GM19238 (cell line): ENCODE results near the gene CCNC.

ENCODE experiments used
- DNase-seq: peaks from one replicate; pipeline ENCODE4 v3.0.0; 2011; ENCODE audit warnings: low spot score; ENCODE audit not compliant: insufficient read length

The CCNC gene, protein sequence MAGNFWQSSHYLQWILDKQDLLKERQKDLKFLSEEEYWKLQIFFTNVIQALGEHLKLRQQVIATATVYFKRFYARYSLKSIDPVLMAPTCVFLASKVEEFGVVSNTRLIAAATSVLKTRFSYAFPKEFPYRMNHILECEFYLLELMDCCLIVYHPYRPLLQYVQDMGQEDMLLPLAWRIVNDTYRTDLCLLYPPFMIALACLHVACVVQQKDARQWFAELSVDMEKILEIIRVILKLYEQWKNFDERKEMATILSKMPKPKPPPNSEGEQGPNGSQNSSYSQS

DNA sequence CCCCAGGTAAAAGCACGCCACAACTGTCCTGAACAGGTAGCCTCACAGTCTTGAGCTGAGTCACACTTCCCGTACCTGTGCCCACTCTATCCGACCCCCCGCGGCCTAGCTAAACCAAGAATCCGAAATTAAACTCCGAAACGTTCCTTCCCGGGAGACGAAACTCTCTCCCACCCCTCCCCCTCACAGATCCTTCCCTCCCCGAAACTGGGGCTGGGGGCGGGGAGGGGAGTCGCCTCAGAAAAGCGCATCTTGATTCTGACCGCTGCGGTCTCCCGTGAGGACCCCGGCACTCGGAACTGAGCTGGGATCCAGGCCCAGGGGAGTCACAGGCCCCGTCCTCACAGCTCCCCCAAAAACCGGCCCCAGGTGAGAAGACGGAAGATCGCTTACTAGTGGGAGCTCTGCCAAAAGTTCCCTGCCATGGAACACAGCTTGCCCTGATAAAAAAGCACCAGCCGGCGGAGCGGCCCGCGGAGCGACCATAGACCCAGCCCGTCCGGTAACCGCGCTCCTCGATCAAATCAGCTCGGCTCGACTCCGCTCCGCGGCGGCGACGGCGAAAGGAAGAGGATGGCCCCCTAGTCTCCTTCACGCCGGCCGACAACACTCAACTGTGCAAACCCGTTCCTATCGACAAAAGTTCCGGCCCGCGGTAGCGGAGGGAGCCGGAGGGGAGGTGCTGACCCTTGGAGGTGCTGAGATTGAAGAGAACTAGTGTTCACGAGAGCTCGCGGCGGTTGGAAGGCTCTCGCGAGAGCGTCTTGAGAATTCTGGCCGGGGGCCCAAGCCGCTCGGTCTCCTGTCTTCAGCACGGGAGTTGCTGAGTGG, at the start of gene CCNC:
CCNC (minus strand) TSS at position 558 of the 831 bp plus-strand sequence; CDS start at position 425, 133 bp downstream.
- peak; percentile 78 for DNase-seq

DNA sequence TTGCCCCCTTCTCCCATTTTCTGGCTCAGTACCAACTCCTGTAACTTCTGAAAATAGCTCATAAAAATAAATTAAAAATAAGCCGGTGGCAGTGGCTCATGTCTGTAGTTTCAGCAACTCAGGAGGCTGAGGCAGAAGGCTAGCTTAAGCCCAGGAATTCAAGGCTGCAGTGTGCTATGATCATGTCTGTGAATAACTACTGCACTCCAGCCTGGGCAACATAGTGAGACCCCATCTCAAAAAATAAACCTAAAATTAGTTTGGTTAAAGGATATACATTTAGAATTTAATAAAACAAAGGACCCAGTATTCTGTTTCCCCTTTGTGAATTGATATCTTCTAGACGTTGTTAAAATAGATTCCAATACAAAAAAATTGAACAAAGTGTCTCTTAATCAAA, 48.7 kb upstream of the CCNC start:
- DNase-seq: no peak

DNA sequence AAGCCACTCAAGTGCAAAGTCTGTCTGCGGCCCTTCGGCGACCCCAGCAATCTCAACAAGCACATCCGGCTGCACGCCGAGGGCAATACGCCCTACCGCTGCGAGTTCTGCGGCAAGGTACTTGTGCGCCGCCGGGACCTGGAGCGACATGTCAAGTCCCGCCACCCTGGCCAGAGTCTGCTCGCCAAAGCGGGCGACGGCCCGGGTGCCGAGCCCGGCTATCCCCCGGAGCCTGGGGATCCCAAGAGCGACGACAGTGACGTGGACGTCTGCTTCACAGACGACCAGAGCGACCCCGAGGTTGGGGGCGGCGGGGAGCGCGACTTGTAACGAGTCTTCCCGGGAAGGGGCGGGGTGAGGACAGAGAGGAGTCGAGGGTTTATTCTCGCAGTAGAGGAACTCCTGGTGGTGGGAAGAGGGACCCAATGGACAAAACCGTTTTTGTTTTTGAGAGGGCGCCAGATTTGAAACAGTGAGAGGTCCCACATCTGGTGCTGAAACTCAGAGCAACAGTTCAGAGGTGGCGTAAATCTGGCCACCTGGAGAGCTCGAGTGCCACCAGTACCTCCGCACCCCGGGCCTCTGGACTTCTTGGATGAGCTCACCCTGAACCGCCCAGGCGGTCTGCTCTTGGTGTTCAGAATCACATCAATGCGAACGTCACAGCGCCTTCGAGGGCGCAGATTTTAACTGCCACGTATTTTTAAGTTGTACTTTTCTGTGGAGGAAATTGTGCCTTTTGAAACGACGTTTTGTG, 46.1 kb upstream of the CCNC start:
- DNase-seq: no peak

DNA sequence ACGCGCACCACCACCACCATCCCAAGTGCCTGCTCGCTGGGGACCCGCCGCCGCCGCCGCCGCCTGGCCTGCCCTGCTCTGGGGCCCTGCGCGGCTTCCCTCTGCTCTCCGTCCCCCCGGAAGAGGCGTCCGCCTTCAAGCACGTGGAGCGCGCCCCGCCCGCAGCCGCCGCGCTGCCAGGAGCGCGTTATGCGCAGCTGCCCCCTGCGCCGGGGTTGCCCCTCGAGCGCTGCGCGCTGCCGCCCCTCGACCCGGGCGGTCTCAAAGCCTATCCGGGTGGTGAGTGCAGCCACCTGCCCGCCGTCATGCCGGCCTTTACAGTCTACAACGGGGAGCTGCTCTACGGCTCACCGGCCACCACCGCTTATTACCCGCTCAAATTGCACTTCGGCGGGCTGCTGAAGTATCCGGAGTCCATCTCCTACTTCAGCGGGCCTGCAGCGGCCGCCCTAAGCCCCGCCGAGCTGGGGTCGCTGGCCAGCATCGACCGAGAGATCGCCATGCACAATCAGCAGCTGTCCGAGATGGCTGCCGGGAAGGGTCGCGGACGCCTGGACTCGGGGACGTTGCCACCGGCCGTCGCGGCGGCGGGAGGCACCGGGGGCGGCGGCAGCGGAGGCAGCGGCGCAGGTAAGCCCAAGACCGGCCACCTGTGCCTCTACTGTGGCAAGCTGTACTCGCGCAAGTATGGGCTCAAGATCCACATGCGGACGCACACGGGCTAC, 45.4 kb upstream of the CCNC start:
- peak; percentile 53 for DNase-seq

DNA sequence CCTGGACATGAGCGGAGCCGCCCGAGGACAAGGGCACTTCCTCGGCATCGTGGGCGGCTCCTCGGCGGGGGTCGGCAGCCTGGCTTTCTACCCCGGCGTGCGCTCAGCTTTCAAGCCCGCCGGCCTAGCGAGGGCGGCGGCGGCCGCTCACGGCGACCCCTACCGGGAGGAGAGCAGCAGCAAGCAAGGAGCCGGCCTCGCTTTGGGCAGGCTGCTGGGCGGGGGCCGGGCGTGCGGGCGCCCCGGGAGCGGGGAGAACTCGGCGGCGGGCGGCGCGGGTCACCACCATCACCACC, 44.9 kb upstream of the CCNC start:
- DNase-seq: peak; percentile 59

DNA sequence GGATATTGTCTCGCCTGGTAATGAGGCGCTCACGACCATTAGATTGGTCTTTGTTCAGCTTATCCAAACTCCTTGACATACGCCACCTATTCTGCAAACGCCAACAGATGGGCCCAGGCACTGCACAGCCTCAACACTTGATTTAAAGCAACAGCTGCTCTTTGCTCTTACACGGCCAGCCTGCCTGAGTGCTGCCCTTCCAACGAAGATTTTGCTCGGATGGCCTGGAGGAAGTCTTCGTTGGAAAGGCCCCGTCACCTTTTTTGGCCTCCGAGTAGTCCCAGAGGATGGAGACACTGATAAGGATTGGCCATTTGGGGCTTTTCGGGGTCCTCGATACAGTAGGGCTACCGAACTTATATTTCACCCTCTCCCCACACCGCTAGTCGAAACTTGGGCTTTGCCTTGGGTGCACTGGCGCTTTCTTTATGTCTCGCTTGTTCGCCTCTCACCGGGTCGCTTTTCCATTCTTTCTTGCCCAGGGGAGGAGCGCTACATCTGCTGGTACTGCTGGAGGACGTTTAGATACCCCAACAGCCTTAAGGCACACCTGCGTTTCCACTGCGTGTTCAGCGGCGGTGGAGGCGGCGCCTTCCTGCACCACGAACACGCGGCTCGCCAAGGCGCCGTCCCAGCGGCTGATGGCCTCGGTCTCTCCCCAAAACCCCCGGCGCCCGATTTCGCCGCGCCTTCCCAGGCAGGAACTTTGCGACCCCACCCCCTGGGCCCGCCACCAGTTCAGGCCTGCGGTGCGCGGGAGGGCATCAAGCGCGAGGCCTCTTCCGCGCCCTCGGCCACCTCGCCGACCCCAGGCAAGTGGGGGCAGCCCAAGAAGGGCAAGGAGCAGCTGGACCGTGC, 44.3 kb upstream of the CCNC start:
- DNase-seq: no peak

DNA sequence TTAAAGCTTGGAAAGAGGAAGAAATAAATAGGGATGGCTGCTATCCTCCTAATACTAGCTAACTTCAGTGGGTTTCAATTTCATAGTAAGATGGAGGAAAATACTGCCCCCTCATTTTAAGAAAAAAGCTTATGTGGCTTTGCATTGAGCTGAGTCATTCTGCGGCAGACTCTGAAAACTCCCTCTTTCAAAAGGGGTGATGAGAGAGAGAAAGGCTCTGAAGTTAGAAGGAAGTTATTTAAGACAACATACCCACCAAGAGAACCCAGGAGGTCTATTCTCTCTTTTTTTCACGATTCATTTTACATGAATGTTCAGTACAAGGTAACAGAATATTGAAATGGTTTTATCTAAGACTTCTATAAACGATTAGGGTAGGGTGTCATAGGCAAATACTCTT, 42.7 kb upstream of the CCNC start:
- DNase-seq: no peak

DNA sequence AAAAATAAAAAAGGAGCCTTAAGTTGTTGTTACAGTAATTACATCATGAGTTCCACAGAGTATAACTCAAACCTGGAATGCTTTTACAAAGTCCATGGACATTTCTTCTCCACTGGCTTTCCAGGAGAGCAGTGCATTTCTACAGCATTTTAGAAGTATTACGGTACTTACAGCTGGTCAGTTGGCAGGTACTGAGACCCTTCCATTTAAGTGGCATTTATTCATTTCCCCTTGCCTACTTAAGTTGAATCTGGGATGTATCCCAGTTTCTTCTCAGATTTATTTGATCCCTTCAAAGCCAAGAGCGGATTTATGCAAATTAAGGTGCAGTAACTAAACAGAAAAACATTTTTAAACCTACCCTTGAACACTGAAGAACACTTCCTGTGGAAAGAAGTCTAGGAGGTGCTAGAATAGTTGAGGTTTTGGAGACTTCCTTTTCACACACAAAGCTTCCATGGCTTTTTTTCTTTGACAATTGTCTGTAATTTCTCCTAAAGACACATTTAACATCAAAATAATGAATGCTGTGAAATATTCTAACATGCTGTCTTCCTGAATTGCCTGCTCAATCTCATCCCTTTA, 41.5 kb upstream of the CCNC start:
- DNase-seq: no peak

DNA sequence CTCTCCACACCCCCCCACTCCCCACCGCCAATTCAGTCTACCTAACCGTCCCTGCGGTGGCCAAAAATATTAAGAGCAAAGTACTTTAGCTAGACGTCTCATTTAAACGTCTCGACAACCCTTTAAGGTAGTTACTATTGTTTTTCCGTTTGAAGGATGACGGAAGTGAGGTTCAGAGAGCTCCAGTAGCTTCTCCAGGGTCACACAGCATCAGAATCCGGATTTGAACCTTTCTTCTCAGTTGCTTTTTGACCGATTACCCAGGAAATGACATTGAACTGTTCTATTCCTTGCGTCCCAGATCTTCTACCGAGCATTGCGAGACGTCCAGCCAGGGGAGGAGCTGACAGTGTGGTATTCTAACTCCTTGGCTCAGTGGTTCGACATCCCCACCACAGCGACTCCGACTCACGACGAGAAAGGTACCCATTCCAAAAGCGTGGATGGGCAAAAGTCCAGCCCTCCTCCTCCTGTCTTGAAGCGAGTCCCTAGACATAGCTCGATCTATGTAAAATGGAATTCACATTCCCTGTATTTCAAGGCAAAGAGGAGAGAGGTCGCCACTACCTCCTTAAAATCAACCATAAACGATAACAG, 40.5 kb upstream of the CCNC start:
- no peak for DNase-seq

DNA sequence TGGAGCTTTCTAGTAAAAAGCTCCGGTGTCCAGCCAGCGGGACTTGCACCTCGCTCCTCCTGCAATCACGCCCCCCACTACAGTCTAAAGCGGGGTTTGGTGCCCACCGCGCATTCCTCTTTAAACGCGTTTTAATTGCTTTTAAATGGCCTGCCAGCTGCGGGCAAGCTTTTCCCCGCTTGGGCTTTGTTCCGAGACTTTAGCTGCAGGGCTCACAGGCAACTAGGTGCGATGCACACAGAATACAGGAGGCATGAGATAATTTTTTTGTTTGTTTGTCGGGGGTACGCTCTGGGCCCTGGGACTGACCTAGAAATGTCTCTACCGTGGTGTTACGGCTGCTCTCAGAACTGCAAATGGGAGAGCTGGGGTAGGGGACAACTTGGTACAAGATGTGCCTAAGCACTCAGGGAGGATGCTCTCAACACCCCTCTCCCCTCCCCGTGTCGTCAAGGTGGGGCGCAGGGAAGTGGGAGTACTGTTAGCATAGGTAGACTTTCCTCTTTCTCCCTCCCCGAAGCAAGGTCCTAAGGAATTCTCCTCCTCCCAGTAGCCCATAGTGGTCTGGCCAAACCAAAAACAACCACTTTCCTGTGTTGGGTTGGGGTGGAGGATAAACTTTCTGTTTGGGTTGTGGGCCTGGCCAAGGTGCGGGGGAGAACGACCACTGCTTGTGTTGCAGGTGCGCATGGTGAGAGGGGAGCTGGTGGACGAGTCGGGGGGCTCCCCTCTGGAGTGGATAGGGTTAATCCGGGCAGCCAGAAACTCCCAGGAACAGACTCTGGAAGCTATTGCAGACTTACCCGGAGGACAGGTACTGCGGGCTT, 39.8 kb upstream of the CCNC start:
- DNase-seq: no peak

DNA sequence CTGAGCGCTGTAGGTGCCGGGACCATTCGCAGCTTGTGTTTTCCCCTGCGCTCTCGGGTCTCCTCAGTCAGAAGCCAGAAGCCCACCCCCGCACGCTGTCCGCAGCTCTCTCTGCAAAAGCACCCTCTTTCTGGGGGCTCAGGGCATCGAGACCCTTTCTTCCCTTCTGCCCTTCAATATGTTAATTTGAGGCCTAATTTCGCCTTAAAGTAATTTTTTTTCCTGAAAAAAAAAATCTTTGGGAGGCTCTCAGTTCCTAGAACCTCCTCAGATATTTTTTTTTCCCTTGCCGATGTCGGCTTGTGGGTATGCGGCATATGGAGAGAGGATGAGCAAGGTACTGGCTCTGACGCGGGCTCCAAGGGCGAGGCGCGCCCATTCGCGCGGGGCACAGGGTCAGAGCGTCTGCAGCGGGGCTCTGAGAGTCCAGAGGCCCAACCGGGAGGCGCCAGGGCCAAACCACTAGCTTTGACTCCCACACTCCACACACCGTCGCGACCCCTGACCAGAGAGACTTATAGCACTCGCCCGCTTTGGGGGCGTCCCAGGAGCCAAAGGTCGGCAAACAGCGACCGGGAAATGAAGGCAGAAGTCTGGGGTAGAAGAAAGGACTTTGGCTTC, 39.1 kb upstream of the CCNC start:
- DNase-seq: no peak

DNA sequence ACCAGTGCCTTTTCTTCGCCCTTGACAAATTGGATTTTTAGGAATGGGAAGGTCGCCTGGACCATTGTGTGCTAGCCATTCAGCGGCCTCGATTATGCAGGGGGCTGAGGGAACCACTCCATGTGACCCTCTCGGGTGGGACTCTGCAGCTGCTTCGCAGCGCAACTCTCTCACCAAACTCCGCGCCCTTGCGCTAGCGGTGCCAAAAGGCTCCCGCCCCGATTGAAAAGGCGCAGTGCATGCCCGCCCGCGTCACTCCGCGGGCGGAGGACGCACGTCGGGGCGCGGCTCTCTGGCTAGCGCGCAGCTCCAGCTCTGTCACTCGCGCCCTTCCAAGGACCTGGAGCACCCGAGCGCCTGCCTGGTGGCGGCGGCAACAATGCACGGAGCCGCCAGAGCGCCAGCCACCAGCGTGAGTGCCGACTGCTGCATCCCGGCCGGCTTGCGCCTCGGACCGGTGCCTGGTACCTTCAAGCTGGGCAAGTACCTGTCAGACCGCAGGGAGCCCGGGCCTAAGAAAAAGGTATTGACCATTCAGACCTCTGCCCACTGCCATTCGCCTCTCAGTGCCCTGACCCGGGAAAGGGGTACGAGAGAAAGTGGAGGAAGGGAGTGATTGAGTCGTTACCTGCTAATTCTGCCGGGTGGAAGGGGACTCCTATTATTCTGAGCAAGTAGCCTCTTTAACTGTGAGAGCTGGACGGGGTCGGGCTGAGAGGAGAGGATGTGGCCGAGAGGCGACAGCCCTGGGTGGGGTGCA, 38.4 kb upstream of the CCNC start, which contains the start of gene PRDM13:
PRDM13 (plus strand) TSS at position 178 of the 760 bp plus-strand sequence; CDS start at position 380, 202 bp downstream.
- no peak for DNase-seq

DNA sequence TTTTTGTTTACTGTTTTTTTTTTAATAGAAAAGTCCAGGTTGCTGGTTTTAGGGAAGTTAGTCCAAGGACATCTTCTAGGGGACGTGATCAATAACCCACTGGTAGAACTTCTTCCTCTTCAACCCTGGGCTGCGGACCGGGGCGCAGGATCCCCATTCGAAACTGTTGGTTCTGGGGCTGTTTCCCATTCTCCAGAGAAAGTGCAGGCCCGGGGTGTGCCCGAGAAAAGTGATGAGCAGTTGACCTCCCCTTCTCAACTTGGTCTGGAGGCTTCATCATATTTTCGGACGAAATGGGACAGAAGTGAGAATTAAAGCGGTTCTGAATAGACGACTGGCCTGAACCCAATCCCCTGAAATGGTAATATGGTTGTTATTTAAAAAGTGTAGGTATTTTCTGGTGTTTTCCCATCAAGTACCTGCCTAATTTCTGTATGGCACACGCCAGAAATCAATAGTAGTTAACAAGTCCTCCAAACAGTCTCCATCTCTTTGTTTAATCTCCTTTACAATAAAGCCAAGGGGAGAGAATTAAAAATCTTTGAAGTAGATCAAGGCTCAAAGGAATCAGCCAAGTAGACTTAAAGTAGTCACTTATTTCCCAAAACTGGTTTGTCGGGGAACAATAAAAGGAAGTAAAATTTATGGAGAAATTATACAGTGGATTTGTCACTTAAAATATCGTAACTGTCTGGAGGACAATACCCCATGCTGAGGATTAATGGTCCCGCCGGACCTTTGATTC, 37.6 kb upstream of the CCNC start:
- DNase-seq: no peak

DNA sequence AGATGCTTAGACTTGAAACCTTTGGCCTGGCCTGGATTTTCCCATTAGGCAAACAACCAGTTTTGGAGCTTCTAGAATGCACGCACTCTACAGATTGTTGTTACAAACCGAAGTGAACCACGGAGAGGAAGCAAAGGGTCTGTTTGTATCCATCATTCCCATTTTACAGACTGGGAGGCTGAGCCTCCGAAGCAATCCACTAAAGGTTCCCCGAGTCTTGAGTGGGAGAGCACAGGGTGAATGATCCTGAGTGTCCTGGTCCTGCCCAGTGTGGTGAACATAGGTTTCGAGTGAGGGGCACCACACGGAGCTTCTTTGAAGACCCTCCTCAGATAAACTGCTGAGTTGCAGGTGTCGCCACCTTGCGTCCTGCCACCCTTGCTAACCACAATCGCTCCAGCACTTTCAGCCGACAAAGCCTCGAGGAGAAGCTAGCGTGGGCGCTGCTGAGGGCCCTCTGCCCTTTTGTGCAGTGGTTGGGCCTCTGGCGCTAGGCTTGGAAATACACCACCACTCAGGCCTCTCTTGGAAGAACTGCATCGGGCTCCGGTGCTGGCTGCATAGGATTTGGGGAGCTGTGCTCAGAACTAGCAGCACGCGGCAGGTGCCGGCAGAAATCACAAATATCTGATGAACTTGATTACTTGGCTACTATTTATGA, 36.7 kb upstream of the CCNC start:
- DNase-seq: no peak

DNA sequence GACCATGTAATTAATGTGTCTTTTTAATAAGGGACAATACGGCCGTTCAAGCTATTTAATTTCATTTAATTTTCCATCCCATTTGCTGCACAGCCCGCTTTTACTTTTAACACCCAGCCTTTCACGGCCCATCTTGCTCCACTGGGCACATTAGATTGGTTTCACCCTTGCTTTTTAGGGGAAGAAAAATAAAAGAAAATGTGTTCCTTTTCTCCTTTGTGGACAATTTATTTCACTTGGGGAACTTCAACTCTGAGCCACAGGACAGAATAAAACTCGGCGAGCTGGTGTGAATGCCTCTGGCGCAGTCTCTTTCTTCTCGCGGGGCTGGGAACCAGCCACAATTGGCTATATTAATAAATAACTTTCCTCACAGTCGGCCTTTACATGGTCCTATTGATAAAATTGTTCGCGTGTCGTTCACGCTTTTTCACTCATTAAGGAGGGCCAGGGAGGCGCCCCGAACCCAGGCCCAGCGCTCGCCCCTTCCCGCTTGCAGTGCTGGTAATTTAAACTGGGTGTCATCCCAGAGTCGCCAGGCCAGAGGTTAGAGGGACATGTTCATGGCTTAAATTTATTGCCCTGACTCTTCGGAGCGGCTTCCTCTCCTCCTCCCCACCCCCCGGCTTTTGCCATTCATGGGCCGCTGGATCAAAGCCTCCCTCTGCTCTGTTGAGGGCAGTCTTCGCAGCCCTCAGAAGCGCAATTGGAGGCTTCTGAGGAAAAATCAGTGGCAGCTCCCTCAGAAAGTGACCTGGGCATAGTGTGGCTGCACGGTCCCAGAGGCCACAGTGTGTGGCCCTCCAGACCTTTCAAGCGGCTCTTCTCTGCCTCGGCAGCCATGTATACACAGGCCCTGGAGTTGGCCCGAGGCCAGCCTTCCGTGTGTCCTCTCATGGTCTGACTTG, 36.0 kb upstream of the CCNC start:
- no peak for DNase-seq
